ENCODE measurements around the gene MINPP1.

The MINPP1 gene

GRCh38 chr10:87503401-87503800 lies 1.3 kb upstream of the MINPP1 start:
- ChIA-PET CTCF (no interaction called here), POLR2A (interaction anchor here (1.6 kb wide), 1 partner anchor 248 kb away, joined by 3 read pairs; no protein-coding TSS in a partner anchor)
- TF ChIP-seq LEF1 (IDR thresholded peaks at IDR 0.05; ENCODE audit: borderline replicate concordance) (no peak), ZNF384 (IDR thresholded peaks at IDR 0.05) (no peak), FOXA1 (IDR thresholded peaks at IDR 0.05) (no peak), HDGF (IDR thresholded peaks at IDR 0.05; ENCODE audit: borderline replicate concordance) (no peak), FOXK2 (IDR thresholded peaks at IDR 0.05) (no peak), SP1 (IDR thresholded peaks at IDR 0.05) (no peak), FOXM1 (IDR thresholded peaks at IDR 0.05; ENCODE audit: borderline replicate concordance) (no peak), TARDBP (IDR thresholded peaks at IDR 0.05) (no peak), BHLHE40 (IDR thresholded peaks at IDR 0.05; ENCODE audit: borderline replicate concordance) (no peak), NFRKB (IDR thresholded peaks at IDR 0.05) (no peak), ELF4 (IDR thresholded peaks at IDR 0.05) (no peak), SUZ12 (IDR thresholded peaks at IDR 0.05) (no peak), ARNT (IDR thresholded peaks at IDR 0.05) (no peak), CTBP1 (IDR thresholded peaks at IDR 0.05; ENCODE audit: borderline replicate concordance) (no peak), L3MBTL2 (conservative IDR thresholded peaks at IDR 0.05) (no peak)
- TF ChIP-seq, protein P1, sequence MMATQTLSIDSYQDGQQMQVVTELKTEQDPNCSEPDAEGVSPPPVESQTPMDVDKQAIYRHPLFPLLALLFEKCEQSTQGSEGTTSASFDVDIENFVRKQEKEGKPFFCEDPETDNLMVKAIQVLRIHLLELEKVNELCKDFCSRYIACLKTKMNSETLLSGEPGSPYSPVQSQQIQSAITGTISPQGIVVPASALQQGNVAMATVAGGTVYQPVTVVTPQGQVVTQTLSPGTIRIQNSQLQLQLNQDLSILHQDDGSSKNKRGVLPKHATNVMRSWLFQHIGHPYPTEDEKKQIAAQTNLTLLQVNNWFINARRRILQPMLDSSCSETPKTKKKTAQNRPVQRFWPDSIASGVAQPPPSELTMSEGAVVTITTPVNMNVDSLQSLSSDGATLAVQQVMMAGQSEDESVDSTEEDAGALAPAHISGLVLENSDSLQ (IDR thresholded peaks at IDR 0.05): no peak
- no peak for DNase-seq (ENCODE audit: extremely low spot score)

- POLR2A ChIA-PET: interaction anchor here (1.1 to 1.6 kb wide), 5 partner anchors 9 to 247 kb away, joined by 3 to 4 read pairs (median 3); no protein-coding TSS in a partner anchor
- TF ChIP-seq, protein P1 (IDR thresholded peaks at IDR 0.05): no peak
- no peak for TF ChIP-seq TARDBP (IDR thresholded peaks at IDR 0.05)
- TF ChIP-seq FOXK2 (IDR thresholded peaks at IDR 0.05): no peak
- no peak for TF ChIP-seq L3MBTL2 (conservative IDR thresholded peaks at IDR 0.05)
- TF ChIP-seq BHLHE40 (IDR thresholded peaks at IDR 0.05; ENCODE audit: borderline replicate concordance): no peak
- TF ChIP-seq NFRKB (IDR thresholded peaks at IDR 0.05): no peak
- TF ChIP-seq ARNT (IDR thresholded peaks at IDR 0.05): no peak
- TF ChIP-seq HDGF (IDR thresholded peaks at IDR 0.05; ENCODE audit: borderline replicate concordance): no peak
- TF ChIP-seq ZNF384 (IDR thresholded peaks at IDR 0.05): no peak
- TF ChIP-seq FOXM1 (IDR thresholded peaks at IDR 0.05; ENCODE audit: borderline replicate concordance): no peak
- no peak for TF ChIP-seq FOXA1 (IDR thresholded peaks at IDR 0.05)
- no peak for TF ChIP-seq CTBP1 (IDR thresholded peaks at IDR 0.05; ENCODE audit: borderline replicate concordance)
- TF ChIP-seq LEF1 (IDR thresholded peaks at IDR 0.05; ENCODE audit: borderline replicate concordance): no peak
- no peak for TF ChIP-seq SUZ12 (IDR thresholded peaks at IDR 0.05)
- TF ChIP-seq ELF4 (IDR thresholded peaks at IDR 0.05): no peak
- no peak for TF ChIP-seq SP1 (IDR thresholded peaks at IDR 0.05)
- no peak for DNase-seq (ENCODE audit: extremely low spot score)
- CTCF ChIA-PET: no interaction called here
These were observed 807 bp upstream of the MINPP1 start for GRCh38 chr10:87503886-87504285.

DNA sequence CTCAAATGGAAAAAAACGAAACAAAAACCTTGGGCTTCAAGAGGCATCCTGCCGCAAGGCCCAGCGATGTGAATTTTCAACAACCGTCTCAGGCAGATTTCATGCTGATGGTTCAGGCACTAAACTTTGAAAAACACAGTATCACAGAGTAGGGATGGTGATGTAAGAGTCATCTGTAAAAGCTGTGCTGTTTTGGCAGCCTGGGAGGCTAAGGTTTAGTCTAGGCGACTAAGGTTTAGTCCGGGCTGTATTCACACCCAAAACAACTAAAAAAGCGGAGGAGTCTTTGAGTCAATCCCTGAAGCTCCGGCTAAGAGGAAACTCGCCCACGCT lies 420 bp upstream of the MINPP1 start:
- POLR2A ChIA-PET: interaction anchor here (1.1 to 1.6 kb wide), 7 partner anchors 9 to 324 kb away, joined by 3 to 7 read pairs (median 3); no protein-coding TSS in a partner anchor
- TF ChIP-seq TARDBP (IDR thresholded peaks at IDR 0.05) (no peak), FOXK2 (IDR thresholded peaks at IDR 0.05) (no peak), SUZ12 (IDR thresholded peaks at IDR 0.05) (no peak), HDGF (IDR thresholded peaks at IDR 0.05; ENCODE audit: borderline replicate concordance) (no peak)
- CTCF ChIA-PET: no interaction called here
- no peak for DNase-seq (ENCODE audit: extremely low spot score)

DNA sequence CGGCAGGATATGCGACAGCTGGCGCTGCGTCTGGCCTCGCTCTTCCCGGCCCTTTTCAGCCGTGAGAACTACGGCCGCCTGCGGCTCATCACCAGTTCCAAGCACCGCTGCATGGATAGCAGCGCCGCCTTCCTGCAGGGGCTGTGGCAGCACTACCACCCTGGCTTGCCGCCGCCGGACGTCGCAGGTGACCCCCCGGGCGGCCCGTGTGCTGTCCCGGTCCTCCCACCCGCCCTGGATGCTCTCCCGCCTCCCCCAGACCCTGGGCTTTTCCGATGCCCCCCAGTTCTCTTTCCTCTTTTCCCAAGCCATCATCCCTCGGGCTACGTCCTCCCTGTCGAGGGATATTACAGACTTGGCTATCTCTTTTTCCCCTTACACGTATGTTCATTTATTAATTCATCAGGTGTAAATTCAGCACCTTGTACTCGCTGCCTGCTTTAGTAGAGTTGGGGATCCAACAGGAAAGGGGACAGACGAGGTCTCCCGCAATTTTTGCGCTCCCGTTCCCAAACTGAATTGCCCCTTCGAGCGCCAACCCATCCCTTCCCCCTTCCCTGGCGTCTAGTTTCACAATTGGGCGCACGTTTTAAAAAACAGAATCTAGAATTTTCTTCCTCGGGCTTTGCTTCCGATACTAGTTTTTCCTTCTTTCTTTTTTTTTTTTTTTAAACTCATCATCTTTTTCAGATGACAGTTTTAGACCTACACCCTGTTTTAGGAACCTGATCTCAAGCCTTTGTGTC lies 846 bp downstream of the MINPP1 start:
- TF ChIP-seq ARNT (IDR thresholded peaks at IDR 0.05) (no peak), TARDBP (IDR thresholded peaks at IDR 0.05) (no peak), ZNF384 (IDR thresholded peaks at IDR 0.05) (no peak), FOXM1 (IDR thresholded peaks at IDR 0.05; ENCODE audit: borderline replicate concordance) (no peak), SUZ12 (IDR thresholded peaks at IDR 0.05) (no peak), HDGF (IDR thresholded peaks at IDR 0.05; ENCODE audit: borderline replicate concordance) (no peak), L3MBTL2 (conservative IDR thresholded peaks at IDR 0.05) (no peak), SP1 (IDR thresholded peaks at IDR 0.05) (no peak), CTBP1 (IDR thresholded peaks at IDR 0.05; ENCODE audit: borderline replicate concordance) (no peak), BHLHE40 (IDR thresholded peaks at IDR 0.05; ENCODE audit: borderline replicate concordance) (no peak), NFRKB (IDR thresholded peaks at IDR 0.05) (no peak), ELF4 (IDR thresholded peaks at IDR 0.05) (no peak), LEF1 (IDR thresholded peaks at IDR 0.05; ENCODE audit: borderline replicate concordance) (no peak), FOXA1 (IDR thresholded peaks at IDR 0.05) (no peak), FOXK2 (IDR thresholded peaks at IDR 0.05) (no peak)
- TF ChIP-seq, protein P1 (IDR thresholded peaks at IDR 0.05): no peak
- DNase-seq (ENCODE audit: extremely low spot score): peak; percentile 73
- ChIA-PET POLR2A (interaction anchor here (0.7 to 1.5 kb wide), 7 partner anchors 8 to 323 kb away, joined by 3 to 7 read pairs (median 3); no protein-coding TSS in a partner anchor), CTCF (interaction anchor here (0.7 kb wide), 1 partner anchor 14 kb away, joined by 4 read pairs; no protein-coding TSS in a partner anchor)

- POLR2A ChIA-PET: interaction anchor here (1.0 kb wide), 1 partner anchor 17 kb away, joined by 3 read pairs; no protein-coding TSS in a partner anchor
- TF ChIP-seq L3MBTL2 (conservative IDR thresholded peaks at IDR 0.05) (no peak), SUZ12 (IDR thresholded peaks at IDR 0.05) (no peak), NFRKB (IDR thresholded peaks at IDR 0.05) (no peak), TARDBP (IDR thresholded peaks at IDR 0.05) (no peak), BHLHE40 (IDR thresholded peaks at IDR 0.05; ENCODE audit: borderline replicate concordance) (no peak), FOXK2 (IDR thresholded peaks at IDR 0.05) (no peak), ARNT (IDR thresholded peaks at IDR 0.05) (no peak), LEF1 (IDR thresholded peaks at IDR 0.05; ENCODE audit: borderline replicate concordance) (no peak), FOXA1 (IDR thresholded peaks at IDR 0.05) (no peak), ZNF384 (IDR thresholded peaks at IDR 0.05) (no peak), SP1 (IDR thresholded peaks at IDR 0.05) (no peak), FOXM1 (IDR thresholded peaks at IDR 0.05; ENCODE audit: borderline replicate concordance) (no peak), HDGF (IDR thresholded peaks at IDR 0.05; ENCODE audit: borderline replicate concordance) (no peak), CTBP1 (IDR thresholded peaks at IDR 0.05; ENCODE audit: borderline replicate concordance) (no peak), ELF4 (IDR thresholded peaks at IDR 0.05) (no peak)
- TF ChIP-seq, protein P1 (IDR thresholded peaks at IDR 0.05): no peak
- CTCF ChIA-PET: no interaction called here
- DNase-seq (ENCODE audit: extremely low spot score): no peak
These were observed 2.3 kb downstream of the MINPP1 start for GRCh38 chr10:87506956-87507355.
